ENCODE measurements around the gene PSAPL1.
A peak's percentile ranks its signal among the peaks of the same experiment; 100 is the strongest.

PSAPL1 gene

DNA sequence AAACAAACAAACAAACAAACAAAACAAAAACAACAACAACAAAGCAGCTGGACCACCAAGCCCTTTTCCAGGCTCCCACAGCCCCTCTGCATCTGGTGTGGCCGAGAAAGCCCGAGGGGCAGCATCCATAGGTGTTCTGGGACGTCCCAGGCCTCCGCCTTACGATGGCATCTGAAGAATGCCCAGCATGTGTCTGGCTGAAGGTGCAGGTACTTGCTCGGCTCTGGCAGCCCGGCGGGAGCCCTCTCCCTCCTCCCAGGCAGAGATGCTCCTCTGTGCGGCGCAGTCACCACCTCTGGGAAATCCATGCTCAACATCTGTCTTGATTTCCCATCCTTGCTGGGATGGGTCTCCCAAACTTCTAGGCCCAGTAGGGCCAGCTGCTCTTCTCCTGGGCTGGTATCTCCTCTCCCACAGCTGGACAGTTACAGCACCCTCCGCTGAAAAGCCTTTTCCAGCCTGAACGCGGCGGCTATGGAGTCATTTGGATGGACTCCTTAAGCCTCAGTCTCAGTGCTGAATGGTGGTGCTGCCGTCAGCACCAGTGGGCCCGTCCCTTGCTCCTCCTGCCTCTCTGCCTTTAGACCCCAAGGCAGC, 4.3 kb downstream of the PSAPL1 start:
- H2AK5ac ChIP-seq (ENCODE audit: low read length), result no peak overlapping the region
- H4K91ac ChIP-seq (ENCODE audit: low read depth, low read length), result no peak overlapping the region
- peak; percentile 44 for DNase-seq
- H3K4me2 ChIP-seq (ENCODE audit: low read length), result no peak overlapping the region
- H4K8ac ChIP-seq (ENCODE audit: low read depth, low read length), result no peak overlapping the region
- no peak overlapping the region for H2BK120ac ChIP-seq (ENCODE audit: insufficient read depth, low read length, poor library complexity)
- no peaks in the 10 kb centered on the region for H3K9me3 ChIP-seq (ENCODE audit: insufficient read depth, low read depth, low read length)
- no peaks in the 10 kb centered on the region for H3K36me3 ChIP-seq (ENCODE audit: control insufficient read depth in 1 of 2, insufficient read depth in 2 of 2, low read length in 2 of 2)
- H3K79me1 ChIP-seq (ENCODE audit: low read length), result no peaks in the 10 kb centered on the region
- WGBS (ENCODE audit: extremely low coverage, insufficient coverage, insufficient read length), result no CpG with 5 or more reads among the region's 16 CpGs
- H3K4me3 ChIP-seq (ENCODE audit: low read depth, low read length), result no peak overlapping the region
- H3K9ac ChIP-seq (ENCODE audit: low read length), result no peak overlapping the region
- no peak overlapping the region for H3K14ac ChIP-seq (ENCODE audit: low read length)
- no peak overlapping the region for H3K27ac ChIP-seq (ENCODE audit: low read depth, low read length)
- H2BK12ac ChIP-seq (ENCODE audit: low read length), result no peak overlapping the region
- no peak overlapping the region for H2BK5ac ChIP-seq (ENCODE audit: low read depth, low read length, poor library complexity)
- peaks cover 0 to 6% of the 10 kb centered on the region in 2 experiments for H3K4me1 ChIP-seq (ENCODE audit: control insufficient read depth in 1 of 2, insufficient read depth in 2 of 2, low read length in 2 of 2)
- no peaks in the 10 kb centered on the region for H3K79me2 ChIP-seq (ENCODE audit: control insufficient read depth, insufficient read depth, low read length, poor library complexity)
- H3K4ac ChIP-seq (ENCODE audit: low read depth, low read length), result no peak overlapping the region
- H2AFZ ChIP-seq (ENCODE audit: insufficient read depth, low read length, poor library complexity), result no peak overlapping the region
- H4K12ac ChIP-seq (ENCODE audit: low read depth, low read length), result no peak overlapping the region
- no peak overlapping the region for H3K23ac ChIP-seq (ENCODE audit: low read length)
- no peaks in the 10 kb centered on the region for H3K27me3 ChIP-seq (ENCODE audit: insufficient read depth, low read length)
- H3K18ac ChIP-seq (ENCODE audit: low read length), result no peak overlapping the region

DNA sequence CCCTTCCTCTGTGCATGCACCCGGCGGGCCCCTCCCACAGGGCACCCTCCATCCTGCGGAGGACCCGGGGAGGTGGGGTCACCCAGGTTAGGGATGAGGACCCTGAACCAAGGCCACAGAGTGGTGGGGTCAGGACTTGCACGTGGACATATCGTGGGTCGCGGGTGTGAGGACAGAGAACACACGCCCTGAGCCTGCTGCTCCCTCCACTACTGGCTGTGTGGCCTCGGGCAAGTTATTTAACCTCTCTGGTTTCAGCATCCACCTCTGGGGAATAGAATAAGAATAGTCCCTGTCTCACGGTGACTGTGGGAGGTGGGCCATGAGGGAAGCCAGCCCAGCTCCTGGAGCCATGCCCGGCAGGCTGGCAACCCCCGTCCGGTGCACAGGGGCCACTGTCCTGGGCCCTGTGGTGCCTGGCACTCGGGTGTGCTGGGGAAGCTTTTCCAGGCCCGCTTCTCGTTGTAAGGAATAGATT, 5.1 kb downstream of the PSAPL1 start:
- H3K4me3 ChIP-seq (ENCODE audit: low read depth, low read length), result no peak overlapping the region
- no peak overlapping the region for H3K4ac ChIP-seq (ENCODE audit: low read depth, low read length)
- no peak overlapping the region for H3K27ac ChIP-seq (ENCODE audit: low read depth, low read length)
- no peaks in the 10 kb centered on the region for H3K79me2 ChIP-seq (ENCODE audit: control insufficient read depth, insufficient read depth, low read length, poor library complexity)
- H3K18ac ChIP-seq (ENCODE audit: low read length), result no peak overlapping the region
- no peaks in the 10 kb centered on the region for H3K27me3 ChIP-seq (ENCODE audit: insufficient read depth, low read length)
- no CpG with 5 or more reads among the region's 17 CpGs for WGBS (ENCODE audit: extremely low coverage, insufficient coverage, insufficient read length)
- no peak for DNase-seq
- H2AK5ac ChIP-seq (ENCODE audit: low read length), result no peak overlapping the region
- H3K14ac ChIP-seq (ENCODE audit: low read length), result no peak overlapping the region
- H3K4me1 ChIP-seq (ENCODE audit: control insufficient read depth in 1 of 2, insufficient read depth in 2 of 2, low read length in 2 of 2), result peaks cover 0 to 3% of the 10 kb centered on the region in 2 experiments
- no peak overlapping the region for H3K23ac ChIP-seq (ENCODE audit: low read length)
- no peaks in the 10 kb centered on the region for H3K9me3 ChIP-seq (ENCODE audit: insufficient read depth, low read depth, low read length)
- H3K79me1 ChIP-seq (ENCODE audit: low read length), result no peaks in the 10 kb centered on the region
- no peak overlapping the region for H3K4me2 ChIP-seq (ENCODE audit: low read length)
- no peak overlapping the region for H2BK120ac ChIP-seq (ENCODE audit: insufficient read depth, low read length, poor library complexity)
- no peaks in the 10 kb centered on the region for H3K36me3 ChIP-seq (ENCODE audit: control insufficient read depth in 1 of 2, insufficient read depth in 2 of 2, low read length in 2 of 2)
- H4K12ac ChIP-seq (ENCODE audit: low read depth, low read length), result no peak overlapping the region
- H2BK5ac ChIP-seq (ENCODE audit: low read depth, low read length, poor library complexity), result no peak overlapping the region
- no peak overlapping the region for H4K8ac ChIP-seq (ENCODE audit: low read depth, low read length)
- H3K9ac ChIP-seq (ENCODE audit: low read length), result no peak overlapping the region
- H4K91ac ChIP-seq (ENCODE audit: low read depth, low read length), result no peak overlapping the region
- no peak overlapping the region for H2BK12ac ChIP-seq (ENCODE audit: low read length)
- H2AFZ ChIP-seq (ENCODE audit: insufficient read depth, low read length, poor library complexity), result no peak overlapping the region

DNA sequence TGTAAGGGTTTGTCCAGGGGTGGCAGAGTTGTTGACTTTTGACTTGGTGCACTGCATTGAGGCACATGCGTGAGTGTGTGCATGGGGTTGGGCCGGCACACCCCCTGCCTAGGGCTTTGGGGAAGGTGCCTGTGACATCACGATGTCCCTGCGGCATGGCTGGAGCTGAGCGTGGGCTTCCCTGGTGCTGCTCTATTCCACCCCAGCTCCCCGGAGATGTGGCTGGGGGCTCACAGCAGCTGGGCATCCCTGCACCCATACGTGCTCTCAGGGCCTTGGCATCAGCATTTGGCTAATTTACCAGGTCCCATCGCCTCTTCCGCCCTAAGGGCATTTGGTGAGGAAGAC, 5.7 kb downstream of the PSAPL1 start:
- Histone ChIP-seq H3K27ac (ENCODE audit: low read depth, low read length) (no peak overlapping the region), H4K8ac (ENCODE audit: low read depth, low read length) (no peak overlapping the region), H3K9me3 (ENCODE audit: insufficient read depth, low read depth, low read length) (no peaks in the 10 kb centered on the region), H2BK120ac (ENCODE audit: insufficient read depth, low read length, poor library complexity) (no peak overlapping the region), H3K23ac (ENCODE audit: low read length) (no peak overlapping the region), H3K4ac (ENCODE audit: low read depth, low read length) (no peak overlapping the region), H3K4me2 (ENCODE audit: low read length) (no peak overlapping the region), H3K79me2 (ENCODE audit: control insufficient read depth, insufficient read depth, low read length, poor library complexity) (no peaks in the 10 kb centered on the region), H3K4me3 (ENCODE audit: low read depth, low read length) (no peak overlapping the region), H3K36me3 (ENCODE audit: control insufficient read depth in 1 of 2, insufficient read depth in 2 of 2, low read length in 2 of 2) (no peaks in the 10 kb centered on the region), H3K79me1 (ENCODE audit: low read length) (no peaks in the 10 kb centered on the region), H3K18ac (ENCODE audit: low read length) (no peak overlapping the region), H2AK5ac (ENCODE audit: low read length) (no peak overlapping the region), H3K9ac (ENCODE audit: low read length) (no peak overlapping the region), H4K91ac (ENCODE audit: low read depth, low read length) (no peak overlapping the region), H3K27me3 (ENCODE audit: insufficient read depth, low read length) (no peaks in the 10 kb centered on the region), H3K14ac (ENCODE audit: low read length) (no peak overlapping the region), H4K12ac (ENCODE audit: low read depth, low read length) (no peak overlapping the region), H2AFZ (ENCODE audit: insufficient read depth, low read length, poor library complexity) (no peak overlapping the region), H2BK5ac (ENCODE audit: low read depth, low read length, poor library complexity) (no peak overlapping the region), H3K4me1 (ENCODE audit: control insufficient read depth in 1 of 2, insufficient read depth in 2 of 2, low read length in 2 of 2) (peaks cover 0 to 3% of the 10 kb centered on the region in 2 experiments), H2BK12ac (ENCODE audit: low read length) (no peak overlapping the region)
- DNase-seq, result no peak
- WGBS (ENCODE audit: extremely low coverage, insufficient coverage, insufficient read length), result no CpG with 5 or more reads among the region's 9 CpGs

DNA sequence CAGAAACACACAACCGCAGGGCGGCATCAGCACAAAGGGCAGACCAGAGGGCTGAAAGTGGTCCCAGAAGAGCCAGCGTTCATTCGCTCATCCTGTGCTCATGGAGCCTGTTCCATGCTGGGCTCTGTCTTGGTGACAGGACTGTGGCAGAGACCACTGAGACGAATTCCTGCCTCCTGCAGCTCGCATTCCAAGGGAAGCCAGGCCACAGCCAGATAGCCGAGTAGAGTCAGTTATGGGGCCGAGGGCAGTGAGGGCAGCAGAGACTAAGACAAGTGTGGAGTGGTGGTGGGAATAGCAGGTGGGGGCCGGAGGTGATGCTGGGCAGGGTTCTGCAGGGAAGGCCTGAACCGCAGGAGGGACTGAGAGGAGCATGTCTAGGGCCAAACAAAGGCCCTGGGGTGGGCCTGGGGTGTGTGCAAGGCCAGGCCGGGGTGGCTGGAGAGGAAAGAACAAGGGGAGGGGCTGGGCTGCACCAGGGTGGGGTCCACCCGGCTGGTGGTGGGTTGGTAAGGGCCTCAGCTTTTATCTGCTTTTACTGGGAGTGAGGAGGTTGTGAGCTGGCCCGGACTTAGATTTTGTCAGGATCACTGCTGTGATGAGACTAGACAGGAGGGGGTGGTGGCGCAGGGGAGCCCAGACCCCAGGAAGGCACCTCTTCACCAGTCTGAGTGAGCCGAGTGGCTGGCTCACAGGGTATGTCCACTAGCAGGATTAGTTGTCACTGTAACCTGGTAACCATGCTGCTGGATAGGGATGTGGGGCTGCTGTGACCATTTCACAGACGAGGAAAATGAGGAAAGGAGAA, 6.3 kb downstream of the PSAPL1 start:
- H2BK5ac ChIP-seq (ENCODE audit: low read depth, low read length, poor library complexity), result no peak overlapping the region
- no peak overlapping the region for H3K18ac ChIP-seq (ENCODE audit: low read length)
- H2BK12ac ChIP-seq (ENCODE audit: low read length), result no peak overlapping the region
- no peak overlapping the region for H2AFZ ChIP-seq (ENCODE audit: insufficient read depth, low read length, poor library complexity)
- no peaks in the 10 kb centered on the region for H3K27me3 ChIP-seq (ENCODE audit: insufficient read depth, low read length)
- H3K4me2 ChIP-seq (ENCODE audit: low read length), result no peak overlapping the region
- no peak overlapping the region for H3K4ac ChIP-seq (ENCODE audit: low read depth, low read length)
- no peak overlapping the region for H2AK5ac ChIP-seq (ENCODE audit: low read length)
- H3K9me3 ChIP-seq (ENCODE audit: insufficient read depth, low read depth, low read length), result no peaks in the 10 kb centered on the region
- H3K9ac ChIP-seq (ENCODE audit: low read length), result no peak overlapping the region
- no peak overlapping the region for H3K14ac ChIP-seq (ENCODE audit: low read length)
- no peaks in the 10 kb centered on the region for H3K36me3 ChIP-seq (ENCODE audit: control insufficient read depth in 1 of 2, insufficient read depth in 2 of 2, low read length in 2 of 2)
- peaks cover 0 to 3% of the 10 kb centered on the region in 2 experiments for H3K4me1 ChIP-seq (ENCODE audit: control insufficient read depth in 1 of 2, insufficient read depth in 2 of 2, low read length in 2 of 2)
- H3K4me3 ChIP-seq (ENCODE audit: low read depth, low read length), result no peak overlapping the region
- no peak for DNase-seq
- H3K79me1 ChIP-seq (ENCODE audit: low read length), result no peaks in the 10 kb centered on the region
- H4K8ac ChIP-seq (ENCODE audit: low read depth, low read length), result no peak overlapping the region
- no peak overlapping the region for H3K27ac ChIP-seq (ENCODE audit: low read depth, low read length)
- H3K79me2 ChIP-seq (ENCODE audit: control insufficient read depth, insufficient read depth, low read length, poor library complexity), result no peaks in the 10 kb centered on the region
- H4K12ac ChIP-seq (ENCODE audit: low read depth, low read length), result no peak overlapping the region
- WGBS (ENCODE audit: extremely low coverage, insufficient coverage, insufficient read length), result no CpG with 5 or more reads among the region's 16 CpGs
- no peak overlapping the region for H2BK120ac ChIP-seq (ENCODE audit: insufficient read depth, low read length, poor library complexity)
- no peak overlapping the region for H4K91ac ChIP-seq (ENCODE audit: low read depth, low read length)
- no peak overlapping the region for H3K23ac ChIP-seq (ENCODE audit: low read length)
